ENCODE data around the gene RBP5.

- TF ChIP-seq CTCF (IDR thresholded peaks at IDR 0.05): no peak
- TF ChIP-seq POLR2A (IDR thresholded peaks at IDR 0.05): no peak
Measured at GRCh38 chr12:7127916-7128626, 618 bp downstream of the RBP5 start.

Measured in lower leg skin (tissue), 3 donors.